Esophagus muscularis mucosa (tissue), 4 donors: Measurements from ENCODE around the gene SFTPB. TPM values are rescaled to one million over a fixed set of nuclear protein-coding genes. Genes with fewer than 3 reads are reported as not detected.
A peak's percentile ranks its signal among the peaks of the same experiment; 100 is the strongest.
"Not testable (repeated sequence)": the region's sequence is repeated elsewhere in the genome, so short reads cannot be mapped to it uniquely, and the experiment has no call there.

Experiments used
- DNase-seq: peaks from one replicate; pipeline ENCODE4 v3.0.0-alpha.2; 2017; ENCODE audit errors: extremely low spot score
- H3K27ac ChIP-seq, 4 donors: fragments of 200-600 bp; sonication (generic); replicated peaks in 1 of 4; 1 replicate in 3 of 4; 2 replicates in 1 of 4; pipeline ENCODE4 v1.5.1; 2016 to 2019; ENCODE audit warnings: mild to moderate bottlenecking in 1 of 4
- H3K27me3 ChIP-seq, 4 donors: fragments of 200-600 bp; sonication (generic); one replicate each; pipeline versions ENCODE4 v1.5.1 to v1.6.0; 2016 to 2019
- H3K36me3 ChIP-seq, 4 donors: fragments of 200-600 bp; sonication (generic); one replicate each; pipeline ENCODE4 v1.5.1; 2016 to 2019
- H3K4me1 ChIP-seq, 4 donors: fragments of 200-600 bp; sonication (generic); one replicate each; pipeline ENCODE4 v1.5.1; 2016 to 2019
- H3K4me3 ChIP-seq, 4 donors: fragments of 200-600 bp; sonication (generic); 1 replicate in 2 of 4; 2 replicates in 2 of 4; pipeline ENCODE4 v1.5.1; 2016 to 2019; ENCODE audit warnings: mild to moderate bottlenecking in 4 of 4, moderate library complexity in 1 of 4
- H3K9me3 ChIP-seq, 4 donors: fragments of 200-600 bp; sonication (generic); 1 replicate in 3 of 4; 2 replicates in 1 of 4; pipeline ENCODE4 v1.5.1; 2016 to 2019
- EP300 ChIP-seq: sonication (generic); formaldehyde crosslinking; IDR thresholded peaks from one replicate; pipeline ENCODE4 v1.6.1; 2017; ENCODE audit warnings: antibody characterized with exemption
- POLR2A ChIP-seq: fragments of 450-650 bp; IDR thresholded peaks from one replicate; pipeline ENCODE4 v1.6.1; 2017; ENCODE audit warnings: antibody characterized with exemption, moderate library complexity, mild to moderate bottlenecking, low read depth
- POLR2AphosphoS5 ChIP-seq, 2 donors: sonication (generic); formaldehyde crosslinking; IDR thresholded peaks; one replicate each; pipeline ENCODE4 v1.6.1; 2017; ENCODE audit warnings: antibody characterized with exemption in 2 of 2
- whole genome bisulfite sequencing: methylation state at CpG from one replicate; pipeline ENCODE4 v1.1.5; 2018; 5-methylcytosine and 5-hydroxymethylcytosine counted together
- intact Hi-C: fragments of 100-400 bp; cut with DNase I; formaldehyde crosslinking; loops from one replicate; pipeline ENCODE4 v1.15.1; 2023
- total RNA-seq, 4 donors: library from RNA; depleted of rRNA; stranded (reverse); fragments of >200 nt; gene quantifications; one replicate each; pipeline versions ENCODE4 v1.1.0 to v1.2.1, GENCODE V29; 2016
- TF ChIP-seq, protein P1 (sequence below), 3 experiments: fragments of 200-600 bp in 2 of 3; fragments of 450-650 bp in 1 of 3; sonication (generic) in 2 of 3; IDR thresholded peaks; one replicate each; pipeline ENCODE4 v1.5.1; 2017 to 2019; ENCODE audit warnings: antibody characterized with exemption in 3 of 3, mild to moderate bottlenecking in 2 of 3, moderate library complexity in 1 of 3

SFTPB gene
- total RNA-seq, 4 donors from 2014 or later = 25.3 to 119 (median 26.6) TPM; not detected in 1

DNA sequence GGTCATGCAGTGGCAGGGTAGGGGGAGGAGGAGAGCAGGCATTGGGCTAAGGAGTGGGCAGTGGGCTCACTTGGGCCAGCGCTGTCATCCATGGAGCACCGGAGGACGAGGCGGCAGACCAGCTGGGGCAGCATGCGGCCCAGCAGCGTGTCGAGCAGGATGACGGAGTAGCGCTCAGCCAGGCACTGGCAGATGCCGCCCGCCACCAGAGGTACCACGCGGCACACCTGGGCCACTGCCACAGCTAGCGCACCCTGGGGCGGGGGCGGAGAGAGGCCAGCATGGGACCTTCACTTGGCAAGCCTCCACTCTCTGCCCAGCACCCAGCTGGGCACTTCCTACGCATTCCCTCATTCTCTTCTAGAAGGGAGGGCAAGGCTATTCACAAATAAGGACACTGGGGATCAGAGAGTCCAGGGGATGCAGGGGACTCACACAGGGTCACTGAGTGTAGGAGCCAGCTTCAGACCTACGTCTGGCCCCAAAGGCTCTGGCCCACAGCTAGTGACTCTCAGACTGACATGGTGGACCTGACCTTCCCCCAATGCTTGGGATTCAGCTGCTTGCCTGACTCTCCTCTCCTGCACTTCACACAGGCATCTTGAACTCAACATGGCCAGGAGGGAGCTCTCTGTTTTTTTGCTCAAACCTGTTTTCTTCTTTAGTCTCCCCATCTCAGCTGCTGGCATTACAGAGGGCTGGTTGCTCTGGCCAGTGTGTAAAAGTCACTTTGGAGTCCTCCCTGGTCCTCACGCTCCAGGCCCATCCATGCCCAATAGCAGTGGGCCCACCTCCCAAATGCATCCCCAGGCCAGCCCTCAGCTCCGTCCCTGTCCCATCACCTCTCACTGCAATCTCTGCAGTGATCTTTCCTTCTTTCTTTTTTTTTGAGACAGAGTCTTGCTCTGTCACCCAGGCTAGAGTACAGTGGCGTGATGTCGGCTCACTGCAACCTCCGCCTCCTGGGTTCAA lies 4.1 kb downstream of the SFTPB start:
- WGBS = 95% methylated on average over 23 of the region's 23 CpGs
- peak overlapping the region in 1 of 4 donors; percentile 48 for H3K27ac ChIP-seq
- DNase-seq = no peak
- H3K4me1 ChIP-seq = peaks cover 21 to 31% (median 26%) of the 10 kb centered on the region in 4 donors
- intact Hi-C loops = no loop called here
- no peaks in the 10 kb centered on the region for H3K27me3 ChIP-seq
- H3K4me3 ChIP-seq = no peak overlapping the region
- H3K36me3 ChIP-seq = peaks cover 0 to 7% (median under 1%) of the 10 kb centered on the region in 4 donors
- no peaks in the 10 kb centered on the region for H3K9me3 ChIP-seq
- TF ChIP-seq POLR2AphosphoS5 (IDR thresholded peaks at IDR 0.05) = no peak
- TF ChIP-seq POLR2A = no peak
- no peak for TF ChIP-seq EP300
- TF ChIP-seq, protein P1, sequence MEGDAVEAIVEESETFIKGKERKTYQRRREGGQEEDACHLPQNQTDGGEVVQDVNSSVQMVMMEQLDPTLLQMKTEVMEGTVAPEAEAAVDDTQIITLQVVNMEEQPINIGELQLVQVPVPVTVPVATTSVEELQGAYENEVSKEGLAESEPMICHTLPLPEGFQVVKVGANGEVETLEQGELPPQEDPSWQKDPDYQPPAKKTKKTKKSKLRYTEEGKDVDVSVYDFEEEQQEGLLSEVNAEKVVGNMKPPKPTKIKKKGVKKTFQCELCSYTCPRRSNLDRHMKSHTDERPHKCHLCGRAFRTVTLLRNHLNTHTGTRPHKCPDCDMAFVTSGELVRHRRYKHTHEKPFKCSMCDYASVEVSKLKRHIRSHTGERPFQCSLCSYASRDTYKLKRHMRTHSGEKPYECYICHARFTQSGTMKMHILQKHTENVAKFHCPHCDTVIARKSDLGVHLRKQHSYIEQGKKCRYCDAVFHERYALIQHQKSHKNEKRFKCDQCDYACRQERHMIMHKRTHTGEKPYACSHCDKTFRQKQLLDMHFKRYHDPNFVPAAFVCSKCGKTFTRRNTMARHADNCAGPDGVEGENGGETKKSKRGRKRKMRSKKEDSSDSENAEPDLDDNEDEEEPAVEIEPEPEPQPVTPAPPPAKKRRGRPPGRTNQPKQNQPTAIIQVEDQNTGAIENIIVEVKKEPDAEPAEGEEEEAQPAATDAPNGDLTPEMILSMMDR (IDR thresholded peaks at IDR 0.05) = no peak

DNA sequence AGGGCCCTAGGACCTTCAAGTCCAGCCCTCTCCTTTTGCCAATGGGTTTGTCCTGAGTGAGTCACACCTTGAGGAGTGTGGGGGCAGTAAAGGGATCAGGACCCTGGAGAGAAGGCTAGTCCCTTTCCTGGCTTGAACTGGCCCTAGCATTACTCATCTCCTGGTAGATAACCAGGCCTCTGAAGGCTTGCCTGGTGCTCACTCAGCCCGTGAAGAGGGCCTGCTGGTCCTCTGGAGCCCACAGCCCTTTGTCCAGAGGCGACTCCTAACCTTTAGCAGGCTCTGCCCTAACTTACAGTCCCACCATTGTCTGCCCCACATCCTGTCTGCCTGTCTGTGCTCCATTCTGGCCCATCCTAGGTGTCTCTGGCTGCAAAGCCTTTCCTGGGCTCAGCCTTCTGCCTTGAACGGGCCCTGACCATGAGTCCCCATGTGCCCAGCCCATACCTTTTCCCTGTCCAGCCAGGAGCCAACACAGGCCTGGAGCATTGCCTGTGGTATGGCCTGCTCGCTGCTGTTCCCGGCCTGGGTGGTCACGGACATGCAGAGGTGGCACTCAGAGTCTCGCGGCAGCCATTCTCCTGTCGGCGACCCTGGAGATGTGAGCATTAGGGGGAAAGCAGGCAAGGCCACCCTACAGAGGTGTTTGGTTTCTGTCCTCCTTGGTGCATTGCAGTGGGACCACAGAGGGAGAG lies 5.0 kb downstream of the SFTPB start:
- Histone ChIP-seq H3K4me1 (peaks cover 21 to 31% (median 26%) of the 10 kb centered on the region in 4 donors), H3K4me3 (no peak overlapping the region), H3K27ac (peak overlapping the region in 2 of 4 donors; percentile 44 to 48), H3K27me3 (no peaks in the 10 kb centered on the region), H3K36me3 (peaks cover 0 to 15% (median 3%) of the 10 kb centered on the region in 4 donors), H3K9me3 (no peaks in the 10 kb centered on the region)
- WGBS = 85% methylated on average over 10 of the region's 10 CpGs
- intact Hi-C loops = no loop called here
- TF ChIP-seq POLR2AphosphoS5 (IDR thresholded peaks at IDR 0.05) (peak in 1 of 2 donors; percentile 31), EP300 (no peak), POLR2A (no peak)
- TF ChIP-seq, protein P1 (IDR thresholded peaks at IDR 0.05) = no peak
- no peak for DNase-seq

DNA sequence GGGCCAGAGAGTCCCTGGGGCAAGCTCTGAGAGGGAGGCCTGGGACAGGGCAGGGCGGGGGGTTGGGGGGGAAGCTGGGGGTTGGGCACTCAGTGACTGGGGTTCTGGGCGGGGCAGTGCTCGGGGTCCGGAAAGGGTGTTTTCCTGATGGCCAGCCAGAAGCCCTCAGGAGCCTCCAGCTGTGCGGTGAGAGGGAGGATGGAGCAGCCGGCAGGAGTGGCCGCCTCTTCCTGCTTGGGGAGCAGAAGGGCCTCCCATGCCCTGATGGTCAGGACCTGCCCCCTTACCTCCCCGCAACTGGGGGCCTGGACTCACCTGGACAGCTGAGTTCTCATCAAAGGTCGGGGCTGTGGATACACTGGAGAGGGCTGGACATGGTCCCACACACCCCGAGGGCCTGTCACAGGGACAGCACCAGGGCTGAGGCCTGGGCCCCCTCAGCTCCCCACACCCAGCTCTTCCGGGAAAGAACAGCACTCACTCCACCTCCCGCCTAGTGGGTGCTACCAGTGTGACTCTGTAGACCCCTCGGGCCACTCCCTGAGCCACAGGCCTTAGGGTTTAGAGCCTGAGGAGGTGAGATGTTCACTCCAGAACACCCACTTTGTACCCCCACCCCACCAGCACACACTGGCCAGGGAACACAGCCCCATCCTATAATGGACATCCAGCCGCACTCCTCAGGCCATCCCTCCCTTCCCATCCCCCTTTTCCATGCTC lies 6.7 kb downstream of the SFTPB start:
- Histone ChIP-seq H3K36me3 (peaks cover 0 to 33% (median 11%) of the 10 kb centered on the region in 4 donors), H3K27ac (peak overlapping the region; percentile 59 to 67 (median 62)), H3K4me3 (no peak overlapping the region), H3K27me3 (no peaks in the 10 kb centered on the region), H3K4me1 (peaks cover 21 to 31% (median 26%) of the 10 kb centered on the region in 4 donors), H3K9me3 (no peaks in the 10 kb centered on the region)
- intact Hi-C loops = no loop called here
- TF ChIP-seq POLR2AphosphoS5 (IDR thresholded peaks at IDR 0.05) (no peak), EP300 (no peak), POLR2A (no peak)
- no peak for DNase-seq
- 82% methylated on average over 8 of the region's 14 CpGs for WGBS

DNA sequence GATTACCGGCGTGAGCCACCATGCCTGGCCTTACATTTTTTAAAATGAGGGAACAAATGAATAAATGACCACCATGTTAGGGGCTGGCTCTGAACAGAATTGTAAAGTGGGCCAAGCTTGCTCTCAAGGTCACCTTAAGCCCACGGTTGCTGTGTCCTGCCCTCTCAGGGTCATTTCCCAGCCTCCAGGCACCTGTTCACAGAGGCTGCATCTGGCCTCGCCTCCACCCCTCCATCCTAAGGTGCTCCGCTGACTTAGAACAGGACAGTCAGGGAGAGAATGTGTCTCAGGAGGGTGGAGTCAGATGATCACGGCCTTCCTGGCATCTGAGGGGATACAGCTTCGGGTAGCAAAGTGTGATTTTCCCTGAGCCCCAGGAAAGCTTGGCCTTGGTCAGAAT lies 7.3 kb downstream of the SFTPB start:
- peak overlapping the region; percentile 28 to 67 (median 60) for H3K27ac ChIP-seq
- TF ChIP-seq EP300 (no peak), POLR2AphosphoS5 (IDR thresholded peaks at IDR 0.05) (no peak)
- H3K9me3 ChIP-seq = no peaks in the 10 kb centered on the region
- H3K4me3 ChIP-seq = no peak overlapping the region
- peaks cover 0 to 38% (median 15%) of the 10 kb centered on the region in 4 donors for H3K36me3 ChIP-seq
- H3K4me1 ChIP-seq = peaks cover 21 to 31% (median 26%) of the 10 kb centered on the region in 4 donors
- intact Hi-C loops = no loop called here
- H3K27me3 ChIP-seq = no peaks in the 10 kb centered on the region
- 83% methylated on average over 7 of the region's 7 CpGs for WGBS
- DNase-seq = no peak

DNA sequence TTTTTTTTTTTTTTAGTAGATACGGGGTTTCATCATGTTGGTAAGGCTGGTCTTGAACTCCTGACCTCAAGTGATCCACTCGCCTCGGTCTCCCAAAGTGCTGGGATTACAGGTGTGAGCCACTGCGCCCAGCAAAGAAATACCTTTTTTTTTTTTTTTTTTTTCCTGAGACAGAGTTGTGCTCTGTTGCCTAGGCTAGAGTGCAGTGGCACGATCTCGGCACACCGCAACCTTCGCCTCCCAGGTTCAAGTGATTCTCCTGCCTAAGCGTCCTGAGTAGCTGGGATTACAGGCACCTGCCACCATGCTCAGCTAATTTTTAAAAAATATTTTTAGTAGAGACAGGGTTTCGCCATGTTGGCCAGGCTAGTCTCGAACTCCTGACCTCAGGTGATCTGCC lies 7.7 kb downstream of the SFTPB start:
- intact Hi-C loops, DNase-seq, H3K9me3 ChIP-seq, H3K27me3 ChIP-seq, H3K4me3 ChIP-seq: not testable (repeated sequence)
- Histone ChIP-seq H3K4me1 (peaks cover 21 to 31% (median 26%) of the 10 kb centered on the region in 4 donors), H3K27ac (peak overlapping the region in 2 of 4 donors; percentile 59 to 61), H3K36me3 (peaks cover 0 to 38% (median 15%) of the 10 kb centered on the region in 4 donors)
- 95% methylated on average over 11 of the region's 11 CpGs for WGBS
